ENCODE measurements around the gene ADD2.

The ADD2 gene

GRCh38 chr2:70752396-70752795 lies 15.6 kb downstream of the ADD2 start:
- no peak overlapping the region for H3K4me3 ChIP-seq (ENCODE audit: low read depth, low read length)
- no peak for DNase-seq (ENCODE audit: low read depth)
- no peak for TF ChIP-seq CTCF (conservative IDR thresholded peaks at IDR 0.05; ENCODE audit: low read depth, low read length)

- TF ChIP-seq CTCF (conservative IDR thresholded peaks at IDR 0.05; ENCODE audit: low read depth, low read length), result no peak
- no peak overlapping the region for H3K4me3 ChIP-seq (ENCODE audit: low read depth, low read length)
- DNase-seq (ENCODE audit: low read depth), result no peak
These were observed 16.1 kb downstream of the ADD2 start for GRCh38 chr2:70751881-70752280.

- TF ChIP-seq CTCF (conservative IDR thresholded peaks at IDR 0.05; ENCODE audit: low read depth, low read length), result no peak
- no peak for DNase-seq (ENCODE audit: low read depth)
- H3K4me3 ChIP-seq (ENCODE audit: low read depth, low read length), result no peak overlapping the region
These were observed 17.7 kb downstream of the ADD2 start for GRCh38 chr2:70750320-70750719.

- TF ChIP-seq CTCF (conservative IDR thresholded peaks at IDR 0.05; ENCODE audit: low read depth, low read length), result no peak
- no peak for DNase-seq (ENCODE audit: low read depth)
- H3K4me3 ChIP-seq (ENCODE audit: low read depth, low read length), result no peak overlapping the region
These were observed 19.8 kb downstream of the ADD2 start for GRCh38 chr2:70748002-70748784.

- no peak overlapping the region for H3K4me3 ChIP-seq (ENCODE audit: low read depth, low read length)
- DNase-seq (ENCODE audit: low read depth), result no peak
- no peak for TF ChIP-seq CTCF (conservative IDR thresholded peaks at IDR 0.05; ENCODE audit: low read depth, low read length)
These were observed 20.7 kb downstream of the ADD2 start for GRCh38 chr2:70747284-70747683.

- H3K4me3 ChIP-seq (ENCODE audit: low read depth, low read length), result no peak overlapping the region
- TF ChIP-seq CTCF (conservative IDR thresholded peaks at IDR 0.05; ENCODE audit: low read depth, low read length), result no peak
- DNase-seq (ENCODE audit: low read depth), result no peak
These were observed 21.7 kb downstream of the ADD2 start for GRCh38 chr2:70746094-70746974.

All from choroid plexus epithelial cell (primary cell).